Endodermal cell (in vitro differentiated cells): Measurements from ENCODE around the gene AKAP13. TPM values are rescaled to one million over a fixed set of nuclear protein-coding genes. Genes with fewer than 3 reads are reported as not detected.

Experiments used
- DNase-seq: peaks from one replicate; pipeline ENCODE4 v3.0.0-alpha.2; 2017
- H3K27ac ChIP-seq: 2 replicates; pipeline ENCODE4 v1.5.1; 2013; ENCODE audit warnings: mild to moderate bottlenecking, low read depth, low read length, moderate library complexity
- H3K27me3 ChIP-seq: 2 replicates; pipeline ENCODE4 v1.6.1; 2013; ENCODE audit warnings: mild to moderate bottlenecking, low read length, moderate library complexity; ENCODE audit not compliant: insufficient read depth, control insufficient read depth, poor library complexity, severe bottlenecking
- H3K36me3 ChIP-seq: 2 replicates; pipeline ENCODE4 v1.7.0; 2013; ENCODE audit warnings: mild to moderate bottlenecking, low read length, moderate library complexity; ENCODE audit not compliant: control insufficient read depth, insufficient read depth
- H3K4me1 ChIP-seq: one replicate; pipeline ENCODE4 v1.7.0; 2013; ENCODE audit warnings: low read length; ENCODE audit not compliant: control insufficient read depth, insufficient read depth
- H3K4me3 ChIP-seq: 2 replicates; pipeline ENCODE4 v1.5.1; 2013; ENCODE audit warnings: mild to moderate bottlenecking, low read length, moderate library complexity
- H3K9ac ChIP-seq: 2 replicates; pipeline ENCODE4 v1.6.1; 2013; ENCODE audit warnings: mild to moderate bottlenecking, low read length, moderate library complexity; ENCODE audit not compliant: poor library complexity, severe bottlenecking; ENCODE audit errors: extremely low read depth
- H3K9me3 ChIP-seq: 2 replicates; pipeline ENCODE4 v1.6.1; 2013; ENCODE audit warnings: mild to moderate bottlenecking, low read length, moderate library complexity; ENCODE audit not compliant: control insufficient read depth
- H3K27ac Mint-ChIP-seq: 2 replicates; pipeline ENCODE4 v1.8.0; 2020; ENCODE audit warnings: mixed read lengths
- H3K27me3 Mint-ChIP-seq: 2 replicates; pipeline ENCODE4 v1.8.0; 2021; ENCODE audit warnings: mild to moderate bottlenecking, mixed read lengths; ENCODE audit not compliant: insufficient read depth
- H3K36me3 Mint-ChIP-seq: 2 replicates; pipeline ENCODE4 v1.8.0; 2020; ENCODE audit warnings: low read depth, mixed read lengths
- H3K4me1 Mint-ChIP-seq: 2 replicates; pipeline ENCODE4 v1.8.0; 2020; ENCODE audit warnings: mixed read lengths
- H3K4me3 Mint-ChIP-seq: 2 replicates; pipeline ENCODE4 v1.8.0; 2020; ENCODE audit warnings: mild to moderate bottlenecking, moderate library complexity, mixed read lengths
- H3K9me3 Mint-ChIP-seq: 2 replicates; pipeline ENCODE4 v1.8.0; 2020; ENCODE audit warnings: mild to moderate bottlenecking, mixed read lengths
- CTCF ChIP-seq: fragments of 200-600 bp; sonication (generic); conservative IDR thresholded peaks from 2 replicates; pipeline ENCODE4 v1.5.0; 2021; ENCODE audit warnings: antibody characterized with exemption, mild to moderate bottlenecking
- WGBS, 2 experiments: methylation state at CpG; one replicate each; pipeline versions ENCODE4 v1.1.5 to v1.1.7; 2013; ENCODE audit warnings: missing lambda C conversion rate in 2 of 2, mixed read lengths in 1 of 2; ENCODE audit not compliant: insufficient coverage in 1 of 2, insufficient read length in 1 of 2; 5-methylcytosine and 5-hydroxymethylcytosine counted together
- total RNA-seq, 2 donors: library from RNA; stranded (reverse); fragmentation: NEBNext Ultra II Directional in 1 of 2; extraction: Animal tissue kit (Norgen Biotek cat#: 25700) in 1 of 2; gene quantifications; 2 replicates in 1 of 2; 3 replicates in 1 of 2; pipeline ENCODE4 v1.2.1, GENCODE V29; 2021

AKAP13 gene
- total RNA-seq, 2 donors from 2014 or later, result 115 to 131 TPM

- peaks cover 19% of the 10 kb centered on the region for H3K4me1 Mint-ChIP-seq
- H3K27ac ChIP-seq, result no peak overlapping the region
- H3K27me3 Mint-ChIP-seq, result no peaks in the 10 kb centered on the region
- H3K9me3 Mint-ChIP-seq, result no peaks in the 10 kb centered on the region
- no peak overlapping the region for H3K4me3 ChIP-seq
- H3K4me1 ChIP-seq, result peaks cover 4% of the 10 kb centered on the region
- H3K9me3 ChIP-seq, result no peaks in the 10 kb centered on the region
- H3K36me3 Mint-ChIP-seq, result peaks cover 6% of the 10 kb centered on the region
- no peak overlapping the region for H3K27ac Mint-ChIP-seq
- peaks cover 61% of the 10 kb centered on the region for H3K36me3 ChIP-seq
- WGBS, 2 experiments, result 97 to 100% methylated on average over 4 to 7 of the region's 7 CpGs
- no peak overlapping the region for H3K9ac ChIP-seq
- no peak overlapping the region for H3K4me3 Mint-ChIP-seq
- no peaks in the 10 kb centered on the region for H3K27me3 ChIP-seq
- DNase-seq, result no peak
- TF ChIP-seq CTCF, result no peak
Measured at GRCh38 chr15:85624291-85624801, 243.9 kb downstream of the AKAP13 start.

- DNase-seq, result no peak
- Mint-ChIP-seq H3K27me3 (no peaks in the 10 kb centered on the region), H3K36me3 (peaks cover 6% of the 10 kb centered on the region), H3K9me3 (no peaks in the 10 kb centered on the region), H3K4me3 (no peak overlapping the region), H3K27ac (no peak overlapping the region), H3K4me1 (peaks cover 19% of the 10 kb centered on the region)
- TF ChIP-seq CTCF, result no peak
- Histone ChIP-seq H3K27ac (no peak overlapping the region), H3K9ac (no peak overlapping the region), H3K4me1 (no peaks in the 10 kb centered on the region), H3K4me3 (no peak overlapping the region), H3K9me3 (no peaks in the 10 kb centered on the region), H3K36me3 (peaks cover 59% of the 10 kb centered on the region), H3K27me3 (no peaks in the 10 kb centered on the region)
- 90 to 94% methylated on average over 7 of the region's 7 CpGs for WGBS, 2 experiments
Measured at GRCh38 chr15:85625166-85625830, 244.9 kb downstream of the AKAP13 start.

- H3K36me3 ChIP-seq, result peaks cover 64% of the 10 kb centered on the region
- Mint-ChIP-seq H3K27me3 (no peaks in the 10 kb centered on the region), H3K4me3 (no peak overlapping the region), H3K4me1 (peaks cover 19% of the 10 kb centered on the region), H3K36me3 (peaks cover 6% of the 10 kb centered on the region), H3K9me3 (no peaks in the 10 kb centered on the region), H3K27ac (no peak overlapping the region)
- WGBS, 2 experiments, result no CpG with 5 or more reads among the region's 1 CpG
- no peak overlapping the region for H3K4me3 ChIP-seq
- TF ChIP-seq CTCF, result no peak
- H3K4me1 ChIP-seq, result no peaks in the 10 kb centered on the region
- no peak overlapping the region for H3K9ac ChIP-seq
- no peak overlapping the region for H3K27ac ChIP-seq
- H3K9me3 ChIP-seq, result no peaks in the 10 kb centered on the region
- H3K27me3 ChIP-seq, result no peaks in the 10 kb centered on the region
- DNase-seq, result no peak
Measured at GRCh38 chr15:85625856-85626255, 245.5 kb downstream of the AKAP13 start.
